HAP-1 (cell line): ENCODE data around the gene ACAD9.

Source experiments
- DNase-seq, 2 experiments: peaks; one replicate each; pipeline ENCODE4 v3.0.0-alpha.2; 2016 to 2020; ENCODE audit warnings: low spot score in 2 of 2
- H3K27me3 ChIP-seq: fragments of 250-450 bp; sonication (Bioruptor Pico); 2 replicates; pipeline ENCODE4 v1.5.1; 2020; ENCODE audit warnings: low read depth, mild to moderate bottlenecking, moderate library complexity
- H3K36me3 ChIP-seq: fragments of 250-450 bp; sonication (Bioruptor Pico); replicated peaks from 2 replicates; pipeline ENCODE4 v1.5.1; 2020; ENCODE audit warnings: mild to moderate bottlenecking
- H3K4me1 ChIP-seq: fragments of 250-450 bp; sonication (Bioruptor Pico); 2 replicates; pipeline ENCODE4 v1.5.1; 2020; ENCODE audit warnings: mild to moderate bottlenecking
- H3K4me3 ChIP-seq: fragments of 250-450 bp; sonication (Bioruptor Pico); 2 replicates; pipeline ENCODE4 v1.5.1; 2020; ENCODE audit warnings: mild to moderate bottlenecking, moderate library complexity
- H3K9me3 ChIP-seq: fragments of 250-450 bp; sonication (Bioruptor Pico); 2 replicates; pipeline ENCODE4 v1.5.1; 2020; ENCODE audit warnings: mild to moderate bottlenecking, moderate library complexity
- in situ Hi-C: fragments of 300-500 bp; cut with MboI; formaldehyde crosslinking; loops from 3 replicates; pipeline ENCODE4 v1.14.3; 2020; ENCODE audit warnings: low sequenced_read_pairs, inconsistent platforms, mixed read lengths

Gene ACAD9

DNA sequence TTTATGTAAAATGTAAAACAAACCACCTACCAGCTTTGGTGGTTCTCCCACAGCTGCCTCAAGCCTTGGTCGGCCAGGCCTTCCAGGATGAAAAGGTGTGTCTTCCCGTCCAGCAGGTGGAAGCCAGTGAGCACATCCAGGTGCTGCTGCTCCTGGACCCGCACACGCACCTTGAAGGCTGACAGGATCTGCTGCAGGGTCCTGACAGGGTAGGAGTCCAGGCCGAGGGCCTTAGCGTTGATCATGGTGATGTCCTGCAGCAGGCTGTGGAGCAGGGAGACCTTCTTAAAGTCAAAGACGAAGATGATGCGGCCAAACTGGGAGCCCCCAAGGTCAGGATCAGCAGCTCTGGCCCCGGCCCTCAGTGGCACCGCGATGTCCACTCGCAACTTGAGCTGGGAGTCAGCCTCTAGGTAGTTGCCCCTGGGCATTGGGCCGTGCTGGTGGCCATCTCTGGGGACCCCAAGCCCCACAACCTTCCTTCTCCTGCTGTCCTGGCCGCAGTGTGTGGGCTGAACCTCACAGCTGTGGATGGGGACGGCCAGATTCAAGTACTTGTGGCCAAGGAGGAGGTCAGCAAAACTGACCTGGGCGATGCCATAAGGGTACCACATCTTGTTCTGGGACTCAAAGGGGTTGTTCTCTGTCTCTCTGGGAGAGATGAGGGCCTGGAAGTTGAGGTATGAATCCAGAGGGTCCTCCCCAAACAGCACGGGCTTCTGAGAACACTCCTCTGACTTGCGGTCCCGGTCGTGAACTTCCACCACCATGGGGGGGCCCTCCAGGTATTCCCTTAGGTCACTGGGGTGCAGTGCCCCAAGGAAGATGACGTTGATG, 65.8 kb downstream of the ACAD9 start:
- Histone ChIP-seq H3K27me3 (peaks cover 2% of the 10 kb centered on the region; the same call in 1 of the 2 replicates), H3K4me3 (no peak overlapping the region), H3K9me3 (no peaks in the 10 kb centered on the region), H3K36me3 (no peaks in the 10 kb centered on the region), H3K4me1 (no peaks in the 10 kb centered on the region)
- DNase-seq = no peak
- in situ Hi-C loops = no loop called here

DNA sequence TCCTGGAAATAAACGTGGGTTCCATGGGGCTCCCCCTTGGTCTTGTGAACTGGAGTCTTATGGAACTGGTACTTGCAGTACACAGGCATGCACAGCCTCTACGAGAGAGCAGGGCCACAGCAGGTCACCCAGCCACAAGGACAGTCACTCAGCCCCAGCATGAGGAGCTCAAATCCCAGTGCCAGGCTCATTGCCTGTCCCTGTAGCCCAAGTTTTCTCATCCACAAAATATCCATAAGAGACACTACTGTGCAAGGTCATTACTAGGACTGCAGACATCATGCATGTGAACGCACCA, 66.4 kb downstream of the ACAD9 start:
- Histone ChIP-seq H3K9me3 (no peaks in the 10 kb centered on the region), H3K4me1 (no peaks in the 10 kb centered on the region), H3K4me3 (no peak overlapping the region), H3K36me3 (no peaks in the 10 kb centered on the region), H3K27me3 (peaks cover 2% of the 10 kb centered on the region; the same call in 1 of the 2 replicates)
- DNase-seq = no peak
- in situ Hi-C loops = no loop called here

DNA sequence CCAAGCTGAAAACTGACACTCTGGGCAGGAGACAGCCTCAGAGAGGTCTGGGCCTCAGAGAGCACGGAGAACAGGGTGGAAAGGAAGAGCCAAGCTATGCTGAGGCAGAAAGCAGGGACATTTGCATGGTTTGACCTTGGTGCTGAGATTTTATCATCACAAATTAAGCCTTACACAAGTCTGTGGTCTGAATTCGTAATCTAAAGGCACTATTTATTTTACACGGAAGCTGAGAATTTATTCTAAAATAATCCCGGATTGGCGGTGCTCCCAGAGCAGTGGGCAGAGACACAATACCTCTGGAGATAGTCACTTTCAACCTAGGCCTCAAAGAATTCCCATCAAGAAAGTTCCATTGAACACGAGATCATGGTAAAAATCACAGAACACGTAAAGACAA, 67.0 kb downstream of the ACAD9 start:
- no peak for DNase-seq
- Histone ChIP-seq H3K27me3 (peaks cover 2% of the 10 kb centered on the region; the same call in 1 of the 2 replicates), H3K4me1 (no peaks in the 10 kb centered on the region), H3K36me3 (no peaks in the 10 kb centered on the region), H3K4me3 (no peak overlapping the region), H3K9me3 (no peaks in the 10 kb centered on the region)
- in situ Hi-C loops = no loop called here

DNA sequence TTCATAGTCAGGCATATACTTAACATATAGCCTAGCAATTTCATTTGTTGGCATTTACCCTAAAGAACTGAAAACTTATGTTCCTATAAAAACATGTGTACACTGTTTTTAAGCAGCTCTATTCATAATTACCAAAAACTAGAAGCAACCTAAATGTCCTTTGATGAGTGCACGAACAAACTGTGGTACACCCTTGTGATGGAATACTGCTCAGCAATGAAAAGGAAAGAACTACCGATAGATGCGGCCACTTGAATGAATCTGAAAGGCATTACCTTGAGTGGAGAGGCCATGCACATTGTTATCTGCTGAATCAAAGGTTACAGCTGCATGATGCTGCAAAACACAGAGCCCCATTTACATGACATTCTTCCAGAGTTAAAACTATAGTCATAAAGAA, 69.7 kb downstream of the ACAD9 start:
- in situ Hi-C loops = no loop called here
- Histone ChIP-seq H3K27me3 (peaks cover 2% of the 10 kb centered on the region; the same call in 1 of the 2 replicates), H3K9me3 (no peaks in the 10 kb centered on the region), H3K4me3 (no peak overlapping the region), H3K4me1 (no peaks in the 10 kb centered on the region), H3K36me3 (no peaks in the 10 kb centered on the region)
- no peak for DNase-seq

DNA sequence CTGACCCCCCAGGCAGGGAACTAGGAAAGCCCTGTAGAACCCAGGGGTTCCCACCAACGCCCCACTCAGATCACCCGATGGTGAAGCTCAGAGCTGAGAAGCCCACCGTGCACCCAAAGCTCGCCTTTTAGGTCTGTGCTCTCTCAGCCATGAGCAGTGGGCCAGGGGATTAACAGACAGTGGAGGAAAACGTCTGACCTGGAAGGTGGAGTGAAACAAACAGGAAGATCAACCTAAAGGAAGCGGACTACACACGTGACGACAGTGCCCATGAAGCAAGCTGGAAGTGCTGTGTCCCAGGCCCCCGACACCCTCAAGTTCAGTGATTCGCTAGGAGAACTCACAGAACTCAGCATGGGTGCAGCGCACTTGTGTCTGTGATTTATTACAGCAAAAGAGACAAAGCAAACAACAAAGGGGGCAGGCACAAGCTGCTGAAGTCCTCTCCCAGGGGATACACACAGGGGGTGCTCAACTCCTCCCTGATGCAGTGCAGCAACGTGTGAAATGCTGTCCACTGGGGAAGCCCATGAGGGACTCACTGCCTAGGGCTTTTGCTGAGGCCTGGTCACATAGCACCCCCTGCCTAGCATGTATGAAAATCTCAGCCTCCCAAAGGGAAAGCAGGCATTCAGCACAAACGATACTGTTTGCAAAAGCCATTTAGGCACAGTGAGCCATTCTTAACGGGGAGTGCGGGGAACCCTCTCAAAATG, 71.0 kb downstream of the ACAD9 start:
- H3K27me3 ChIP-seq = peaks cover 2% of the 10 kb centered on the region; the same call in 1 of the 2 replicates
- in situ Hi-C loops = no loop called here
- DNase-seq = no peak
- H3K4me3 ChIP-seq = no peak overlapping the region
- H3K4me1 ChIP-seq = no peaks in the 10 kb centered on the region
- no peaks in the 10 kb centered on the region for H3K9me3 ChIP-seq
- no peaks in the 10 kb centered on the region for H3K36me3 ChIP-seq

DNA sequence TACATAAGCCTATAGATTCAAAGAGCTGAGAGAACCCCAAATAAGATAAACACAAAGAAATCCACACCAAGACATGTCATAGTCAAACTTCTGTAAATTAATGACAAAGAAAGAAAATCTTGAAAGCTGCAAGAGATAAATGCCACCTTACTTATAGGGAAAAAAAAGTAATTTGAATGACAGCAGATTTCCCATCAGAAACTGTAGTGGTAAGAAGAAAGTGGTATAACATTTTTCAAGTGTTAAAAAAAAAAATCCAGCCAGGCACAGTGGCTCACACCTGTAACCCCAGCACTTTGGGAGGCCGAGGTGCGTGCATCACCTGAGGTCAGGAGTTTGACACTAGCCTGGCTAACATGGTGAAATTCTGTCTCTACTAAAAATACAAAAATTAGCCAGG, 77.0 kb downstream of the ACAD9 start:
- Histone ChIP-seq H3K27me3 (peaks cover 21% of the 10 kb centered on the region), H3K9me3 (no peaks in the 10 kb centered on the region; the same call in 1 of the 2 replicates), H3K36me3 (no peaks in the 10 kb centered on the region), H3K4me3 (no peak overlapping the region), H3K4me1 (no peaks in the 10 kb centered on the region)
- in situ Hi-C loops = no loop called here
- no peak for DNase-seq
